Kidney (tissue), 14 donors: ENCODE results near the gene SLC46A2. TPM values are rescaled to one million over a fixed set of nuclear protein-coding genes. Genes with fewer than 3 reads are reported as not detected.

Source experiments
- DNase-seq, 5 donors: peaks; one replicate each; pipeline ENCODE4 v3.0.0-alpha.2; 2013 to 2020
- FAIRE-seq: peaks from 2 replicates; lab custom pipeline; 2012; peaks lifted over from hg19 to GRCh38; lab: Jason Lieb, UNC
- H3K27ac ChIP-seq, 2 donors: one replicate each; pipeline ENCODE4 v1.7.0; 2013; ENCODE audit warnings: low read depth in 2 of 2, low read length in 2 of 2, inconsistent platforms in 1 of 2
- H3K27me3 ChIP-seq: one replicate; pipeline ENCODE4 v1.7.1; 2013; ENCODE audit warnings: low read length, inconsistent platforms; ENCODE audit not compliant: control insufficient read depth, insufficient read depth
- H3K36me3 ChIP-seq, 3 donors: one replicate each; pipeline versions ENCODE4 v1.7.0 to v1.7.1; 2013; ENCODE audit warnings: low read length in 3 of 3, control low read depth in 1 of 3, inconsistent platforms in 1 of 3; ENCODE audit not compliant: insufficient read depth in 3 of 3, control insufficient read depth in 2 of 3
- H3K4me1 ChIP-seq, 3 donors: one replicate each; pipeline versions ENCODE4 v1.7.0 to v1.7.1; 2013; ENCODE audit warnings: low read length in 3 of 3, inconsistent platforms in 1 of 3, low read depth in 1 of 3; ENCODE audit not compliant: control insufficient read depth in 2 of 3, insufficient read depth in 2 of 3
- H3K4me3 ChIP-seq, 3 donors: one replicate each; pipeline versions ENCODE4 v1.7.0 to v1.8.1; 2013; ENCODE audit warnings: low read length in 3 of 3, control low read depth in 1 of 3, inconsistent platforms in 1 of 3
- H3K9ac ChIP-seq, 3 donors: one replicate each; pipeline versions ENCODE4 v1.7.0 to v1.7.1; 2013; ENCODE audit warnings: low read length in 3 of 3, control low read depth in 1 of 3, inconsistent platforms in 1 of 3
- H3K9me3 ChIP-seq, 3 donors: one replicate each; pipeline versions ENCODE4 v1.7.0 to v1.7.1; 2013; ENCODE audit warnings: low read length in 3 of 3, control low read depth in 1 of 3, inconsistent platforms in 1 of 3; ENCODE audit not compliant: control insufficient read depth in 2 of 3, insufficient read depth in 1 of 3
- intact Hi-C: fragments of 100-400 bp; cut with DNase I; formaldehyde crosslinking; loops from one replicate; pipeline ENCODE4 v1.11.1; 2022
- polyA plus RNA-seq: library from polyadenylated mRNA; stranded (reverse); fragments of 350-450 nt; fragmentation: Illumina TruSeq; extraction: RNeasy Lipid Tissue Mini Kit (QIAGEN cat#74804); gene quantifications from one replicate; pipeline ENCODE4 v1.2.3, GENCODE V29; 2014; ENCODE audit warnings: low read depth, low replicate concordance; ENCODE audit not compliant: insufficient read depth
- total RNA-seq: library from RNA; stranded (reverse); fragmentation: NEBNext Ultra II Directional; extraction: Animal tissue kit (Norgen Biotek cat#: 25700); gene quantifications from one replicate; pipeline ENCODE4 v1.2.1, GENCODE V29; 2021
- TF ChIP-seq, protein P1 (sequence below): IDR thresholded peaks from 3 replicates; pipeline ENCODE4 v1.5.1; 2012; ENCODE audit warnings: mild to moderate bottlenecking, moderate library complexity, borderline replicate concordance; ENCODE audit not compliant: insufficient read depth; ENCODE audit errors: extremely low read depth
- donor health status: control.
- donor health status: control.
- donor health status: control.
- donor health status: control.
- donor health status: control.
- donor health status: DM: yes; HTN: yes; CAD: no.
- donor health status: Normal renal cell carcinoma (clear cell type).

Gene SLC46A2
- total and polyA plus RNA-seq, 2 donors from 2014 or later, result 0.66 TPM; not detected in 1

DNA sequence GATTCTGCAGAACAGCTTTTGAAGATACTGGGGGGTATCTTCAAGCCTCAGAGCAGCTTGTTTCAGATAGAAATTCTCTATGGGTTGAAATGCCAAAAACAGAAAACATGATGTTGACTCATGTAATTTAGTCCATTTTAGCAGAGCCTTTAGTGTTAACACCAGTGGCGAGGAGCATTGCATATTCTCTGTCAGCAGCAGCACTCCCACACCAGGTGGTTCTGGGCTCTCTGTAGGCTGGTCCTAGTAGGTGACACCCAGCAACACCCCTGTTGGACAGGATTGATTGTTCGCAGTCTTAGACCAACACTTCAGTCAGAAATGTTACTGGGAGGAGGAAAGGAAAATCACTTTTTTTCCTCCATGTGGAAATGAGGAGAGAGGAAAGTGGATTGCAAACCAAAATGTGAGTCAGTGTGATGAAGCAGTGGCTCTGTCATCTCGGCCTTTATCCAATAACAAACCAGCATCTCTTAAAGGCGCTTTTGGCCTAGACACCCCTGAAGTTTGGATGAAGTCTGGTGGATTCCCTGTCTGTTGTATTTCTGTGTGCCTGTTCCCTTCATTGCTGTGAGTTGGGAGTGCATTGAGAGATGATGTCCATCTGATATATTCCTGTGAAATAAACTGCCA is 16.8 kb downstream of the SLC46A2 start:
- DNase-seq (no peak), FAIRE-seq (no peak)
- TF ChIP-seq, protein P1, sequence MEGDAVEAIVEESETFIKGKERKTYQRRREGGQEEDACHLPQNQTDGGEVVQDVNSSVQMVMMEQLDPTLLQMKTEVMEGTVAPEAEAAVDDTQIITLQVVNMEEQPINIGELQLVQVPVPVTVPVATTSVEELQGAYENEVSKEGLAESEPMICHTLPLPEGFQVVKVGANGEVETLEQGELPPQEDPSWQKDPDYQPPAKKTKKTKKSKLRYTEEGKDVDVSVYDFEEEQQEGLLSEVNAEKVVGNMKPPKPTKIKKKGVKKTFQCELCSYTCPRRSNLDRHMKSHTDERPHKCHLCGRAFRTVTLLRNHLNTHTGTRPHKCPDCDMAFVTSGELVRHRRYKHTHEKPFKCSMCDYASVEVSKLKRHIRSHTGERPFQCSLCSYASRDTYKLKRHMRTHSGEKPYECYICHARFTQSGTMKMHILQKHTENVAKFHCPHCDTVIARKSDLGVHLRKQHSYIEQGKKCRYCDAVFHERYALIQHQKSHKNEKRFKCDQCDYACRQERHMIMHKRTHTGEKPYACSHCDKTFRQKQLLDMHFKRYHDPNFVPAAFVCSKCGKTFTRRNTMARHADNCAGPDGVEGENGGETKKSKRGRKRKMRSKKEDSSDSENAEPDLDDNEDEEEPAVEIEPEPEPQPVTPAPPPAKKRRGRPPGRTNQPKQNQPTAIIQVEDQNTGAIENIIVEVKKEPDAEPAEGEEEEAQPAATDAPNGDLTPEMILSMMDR, result no peak
- peaks cover 0 to 15% (median 10%) of the 10 kb centered on the region in 3 donors for H3K36me3 ChIP-seq
- no peaks in the 10 kb centered on the region for H3K9me3 ChIP-seq
- no peaks in the 10 kb centered on the region for H3K4me1 ChIP-seq
- no peaks in the 10 kb centered on the region for H3K27me3 ChIP-seq
- H3K9ac ChIP-seq, result no peak overlapping the region
- intact Hi-C loops, result no loop called here
- no peak overlapping the region for H3K4me3 ChIP-seq
- H3K27ac ChIP-seq, result no peak overlapping the region

DNA sequence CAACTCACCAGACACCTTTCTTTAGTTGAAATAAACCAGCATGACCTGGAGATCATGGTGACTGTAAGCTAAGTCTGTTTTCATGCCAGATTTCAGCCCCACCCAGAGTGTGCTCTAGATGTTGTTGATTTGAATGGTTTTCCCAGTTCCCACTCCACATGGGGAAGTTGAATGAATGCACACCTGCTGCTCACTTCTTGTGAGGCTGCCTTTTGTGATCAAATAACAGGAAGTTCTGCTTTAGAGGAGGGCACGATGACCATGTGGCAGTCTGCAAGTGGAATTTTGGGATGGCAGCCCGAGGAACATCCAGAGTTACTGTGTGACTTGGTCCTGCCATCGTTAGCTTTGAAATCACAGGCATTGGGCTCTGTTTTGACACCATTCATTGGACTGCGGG is 18.7 kb downstream of the SLC46A2 start:
- DNase-seq (no peak), FAIRE-seq (no peak)

DNA sequence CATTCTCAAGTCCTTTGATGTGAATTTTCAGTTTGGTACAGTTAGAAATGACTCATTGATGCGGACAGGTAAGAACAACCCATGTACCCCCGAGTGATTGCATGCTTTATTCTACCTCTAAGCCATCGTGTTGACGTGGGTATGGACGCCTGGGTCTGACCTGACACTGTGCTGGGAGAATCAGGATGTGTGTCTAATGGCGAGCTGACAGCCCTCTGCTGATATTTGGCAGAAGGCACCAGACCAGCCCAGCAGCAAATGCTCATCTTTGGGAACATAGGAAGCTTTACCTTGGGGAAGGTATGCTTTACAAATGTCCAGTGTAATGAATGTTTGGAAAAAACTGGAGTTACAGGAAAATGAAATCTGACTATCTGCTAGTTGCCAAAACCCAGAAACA is 20.1 kb downstream of the SLC46A2 start:
- FAIRE-seq (no peak), DNase-seq (no peak)
- Histone ChIP-seq H3K27me3 (no peaks in the 10 kb centered on the region), H3K27ac (no peak overlapping the region), H3K36me3 (peaks cover 0 to 19% (median 12%) of the 10 kb centered on the region in 3 donors), H3K4me3 (no peak overlapping the region), H3K9me3 (no peaks in the 10 kb centered on the region), H3K4me1 (peaks cover 0 to 9% (median 3%) of the 10 kb centered on the region in 3 donors), H3K9ac (no peak overlapping the region)
- TF ChIP-seq, protein P1, result no peak
- intact Hi-C loops, result no loop called here

More for the DNA sequence above, 18.7 kb downstream of the SLC46A2 start:
- H3K36me3 ChIP-seq, result peaks cover 0 to 19% (median 12%) of the 10 kb centered on the region in 3 donors
- no peaks in the 10 kb centered on the region for H3K27me3 ChIP-seq
- TF ChIP-seq, protein P1, result no peak
- H3K4me3 ChIP-seq, result no peak overlapping the region
- no peak overlapping the region for H3K27ac ChIP-seq
- peaks cover 0 to 9% (median 3%) of the 10 kb centered on the region in 3 donors for H3K4me1 ChIP-seq
- no peak overlapping the region for H3K9ac ChIP-seq
- intact Hi-C loops, result no loop called here
- H3K9me3 ChIP-seq, result no peaks in the 10 kb centered on the region
